Common myeloid progenitor, CD34-positive (primary cell): Measurements from ENCODE around the gene TBC1D2B.
A peak's percentile ranks its signal among the peaks of the same experiment; 100 is the strongest.

ENCODE experiments used
- CTCF ChIA-PET: fragments of 350-600 bp; sonication (Branson Sonifier 250); formaldehyde crosslinking; loops from one replicate; lab custom pipeline; 2021; ENCODE audit warnings: antibody characterized with exemption; lab: Charles Lee
- POLR2A ChIA-PET: fragments of 350-600 bp; sonication (Branson Sonifier 250); formaldehyde crosslinking; loops from one replicate; lab custom pipeline; 2021; ENCODE audit warnings: antibody characterized with exemption; lab: Charles Lee
- DNase-seq, 3 donors: peaks; one replicate each; pipeline versions ENCODE4 v3.0.0 to v3.0.0-alpha.2; 2013
- H3K27ac ChIP-seq, 2 experiments: 1 replicate in 1 of 2; 2 replicates in 1 of 2; pipeline ENCODE4 v1.7.0; 2013; ENCODE audit warnings: inconsistent platforms in 2 of 2, low read length in 2 of 2, mild to moderate bottlenecking in 2 of 2, low read depth in 1 of 2, moderate library complexity in 1 of 2; ENCODE audit not compliant: severe bottlenecking in 2 of 2, insufficient read depth in 1 of 2, poor library complexity in 1 of 2
- H3K27me3 ChIP-seq, 5 experiments: replicated peaks in 2 of 5; 1 replicate in 3 of 5; 2 replicates in 2 of 5; pipeline versions ENCODE4 v1.6.1 to v1.7.0; 2013; ENCODE audit warnings: low read length in 4 of 5, mild to moderate bottlenecking in 2 of 5, moderate library complexity in 2 of 5, inconsistent platforms in 1 of 5; ENCODE audit not compliant: insufficient read depth in 5 of 5, control insufficient read depth in 4 of 5
- H3K36me3 ChIP-seq, 4 experiments: 1 replicate in 2 of 4; 2 replicates in 2 of 4; pipeline versions ENCODE4 v1.6.1 to v1.7.0; 2013; ENCODE audit warnings: low read length in 3 of 4, control low read depth in 1 of 4, mild to moderate bottlenecking in 1 of 4; ENCODE audit not compliant: control insufficient read depth in 4 of 4, insufficient read depth in 4 of 4
- H3K4me1 ChIP-seq, 4 experiments: 1 replicate in 3 of 4; 2 replicates in 1 of 4; pipeline versions ENCODE4 v1.6.1 to v1.7.1; 2013; ENCODE audit warnings: low read length in 3 of 4, mild to moderate bottlenecking in 3 of 4, control low read depth in 1 of 4, inconsistent platforms in 1 of 4, moderate library complexity in 1 of 4; ENCODE audit not compliant: control insufficient read depth in 4 of 4, insufficient read depth in 4 of 4; ENCODE audit errors: control extremely low read depth in 1 of 4
- H3K4me3 ChIP-seq, 7 experiments: 1 replicate in 4 of 7; 2 replicates in 3 of 7; pipeline versions ENCODE4 v1.5.1 to v1.7.0; 2013; ENCODE audit warnings: mild to moderate bottlenecking in 7 of 7, low read length in 6 of 7, moderate library complexity in 6 of 7, inconsistent platforms in 2 of 7, low read depth in 2 of 7, control low read depth in 1 of 7; ENCODE audit not compliant: insufficient read depth in 4 of 7, control insufficient read depth in 1 of 7; ENCODE audit errors: extremely low read depth in 1 of 7
- H3K9me3 ChIP-seq, 5 experiments: 1 replicate in 4 of 5; 2 replicates in 1 of 5; pipeline versions ENCODE4 v1.6.1 to v1.7.1; 2013; ENCODE audit warnings: low read length in 4 of 5, mild to moderate bottlenecking in 2 of 5, inconsistent platforms in 1 of 5, low read depth in 1 of 5, moderate library complexity in 1 of 5; ENCODE audit not compliant: control insufficient read depth in 4 of 5, insufficient read depth in 2 of 5; ENCODE audit errors: control extremely low read depth in 1 of 5
- WGBS: methylation state at CpG from one replicate; pipeline ENCODE4 v1.1.5; 2013; ENCODE audit not compliant: insufficient coverage; 5-methylcytosine and 5-hydroxymethylcytosine counted together

TBC1D2B gene

GRCh38 chr15:78050826-78051225 is 26.7 kb downstream of the TBC1D2B start:
- ChIA-PET CTCF (interaction anchor here (0.9 to 6.1 kb wide), 10 partner anchors 9 to 144 kb away, joined by 3 to 62 read pairs (median 6); no protein-coding TSS in a partner anchor), POLR2A (interaction anchor here (1.0 to 2.1 kb wide), 2 partner anchors 8 to 32 kb away, joined by 3 to 4 read pairs; no protein-coding TSS in a partner anchor)
- Histone ChIP-seq H3K27me3 (no peaks in the 10 kb centered on the region), H3K36me3 (peaks cover 2 to 39% (median 5%) of the 10 kb centered on the region in 4 experiments), H3K4me3 (peak overlapping the region in 3 of 7 experiments; percentile 9 to 38 (median 33)), H3K4me1 (peaks cover 56 to 99% (median 88%) of the 10 kb centered on the region in 4 experiments), H3K9me3 (no peaks in the 10 kb centered on the region), H3K27ac (peak overlapping the region; percentile 38 to 52)
- WGBS = 92% methylated on average over 1 of the region's 1 CpG
- DNase-seq = peak in 2 of 3 donors; percentile 46 to 61

GRCh38 chr15:78050441-78050809 is 27.1 kb downstream of the TBC1D2B start:
- CTCF ChIA-PET = interaction anchor here (0.9 to 6.1 kb wide), 12 partner anchors 9 to 145 kb away, joined by 3 to 62 read pairs (median 4); no protein-coding TSS in a partner anchor
- no CpG with 5 or more reads among the region's 1 CpG for WGBS
- Histone ChIP-seq H3K9me3 (no peaks in the 10 kb centered on the region), H3K36me3 (peaks cover 2 to 39% (median 5%) of the 10 kb centered on the region in 4 experiments), H3K4me1 (peaks cover 53 to 98% (median 86%) of the 10 kb centered on the region in 4 experiments), H3K27ac (peak overlapping the region; percentile 3 to 52), H3K4me3 (peak overlapping the region in 4 of 7 experiments; percentile 9 to 52 (median 40)), H3K27me3 (no peaks in the 10 kb centered on the region)
- DNase-seq = no peak
- POLR2A ChIA-PET = interaction anchor here (1.0 to 2.1 kb wide), 2 partner anchors 9 to 31 kb away, joined by 3 to 4 read pairs; no protein-coding TSS in a partner anchor

- 7% methylated on average over 6 of the region's 7 CpGs for WGBS
- Histone ChIP-seq H3K27ac (peak overlapping the region; percentile 3 to 52), H3K9me3 (no peaks in the 10 kb centered on the region), H3K4me1 (peaks cover 57 to 98% (median 84%) of the 10 kb centered on the region in 4 experiments), H3K27me3 (no peaks in the 10 kb centered on the region), H3K36me3 (peaks cover 2 to 36% (median 5%) of the 10 kb centered on the region in 4 experiments), H3K4me3 (peak overlapping the region in 5 of 7 experiments; percentile 5 to 52 (median 9))
- DNase-seq = peak in 2 of 3 donors; percentile 78 to 87
- ChIA-PET CTCF (interaction anchor here (0.8 to 6.1 kb wide), 12 partner anchors 8 to 145 kb away, joined by 3 to 62 read pairs (median 4); no protein-coding TSS in a partner anchor), POLR2A (interaction anchor here (0.6 to 2.1 kb wide), 2 partner anchors 9 to 30 kb away, joined by 4 to 5 read pairs; no protein-coding TSS in a partner anchor)
Measured at GRCh38 chr15:78049691-78050440, 27.6 kb downstream of the TBC1D2B start.

GRCh38 chr15:78048628-78048920 is 28.9 kb downstream of the TBC1D2B start:
- WGBS = 87% methylated on average over 4 of the region's 5 CpGs
- ChIA-PET POLR2A (no interaction called here), CTCF (interaction anchor here (0.7 to 6.1 kb wide), 8 partner anchors 11 to 23 kb away, joined by 3 to 62 read pairs (median 4); no protein-coding TSS in a partner anchor)
- Histone ChIP-seq H3K27ac (peak overlapping the region in 1 of 2 experiments; percentile 55), H3K27me3 (no peaks in the 10 kb centered on the region), H3K4me3 (peak overlapping the region in 1 of 7 experiments; percentile 46), H3K4me1 (peaks cover 57 to 96% (median 86%) of the 10 kb centered on the region in 4 experiments), H3K9me3 (no peaks in the 10 kb centered on the region), H3K36me3 (peaks cover 5 to 43% (median 9%) of the 10 kb centered on the region in 4 experiments)
- no peak for DNase-seq

GRCh38 chr15:78047761-78048627 is 29.5 kb downstream of the TBC1D2B start:
- H3K9me3 ChIP-seq = no peaks in the 10 kb centered on the region

GRCh38 chr15:78046796-78047341 is 30.6 kb downstream of the TBC1D2B start:
- Histone ChIP-seq H3K27me3 (no peaks in the 10 kb centered on the region), H3K4me1 (peaks cover 44 to 93% (median 77%) of the 10 kb centered on the region in 4 experiments), H3K4me3 (peak overlapping the region in 2 of 7 experiments; percentile 36 to 66), H3K9me3 (no peaks in the 10 kb centered on the region), H3K36me3 (peaks cover 6 to 41% (median 14%) of the 10 kb centered on the region in 4 experiments), H3K27ac (peak overlapping the region; percentile 13 to 55)
- CTCF ChIA-PET = interaction anchor here (0.8 to 3.9 kb wide), 5 partner anchors 11 to 147 kb away, joined by 3 to 22 read pairs (median 3); no protein-coding TSS in a partner anchor
- WGBS = 70% methylated on average over 4 of the region's 5 CpGs
- POLR2A ChIA-PET = no interaction called here
- no peak for DNase-seq

More at GRCh38 chr15:78047761-78048627, 29.5 kb downstream of the TBC1D2B start:
- H3K36me3 ChIP-seq = peaks cover 3 to 41% (median 7%) of the 10 kb centered on the region in 4 experiments
- WGBS = 26% methylated on average over 6 of the region's 8 CpGs
- ChIA-PET POLR2A (interaction anchor here (1.1 kb wide), 1 partner anchor 29 kb away, joined by 3 read pairs; no protein-coding TSS in a partner anchor), CTCF (interaction anchor here (0.7 to 3.9 kb wide), 11 partner anchors 11 to 146 kb away, joined by 3 to 22 read pairs (median 3); no protein-coding TSS in a partner anchor)
- peaks cover 53 to 94% (median 85%) of the 10 kb centered on the region in 4 experiments for H3K4me1 ChIP-seq
- peak overlapping the region; percentile 22 to 55 for H3K27ac ChIP-seq
- peak in 2 of 3 donors; percentile 72 to 75 for DNase-seq
- H3K27me3 ChIP-seq = no peaks in the 10 kb centered on the region
- H3K4me3 ChIP-seq = peak overlapping the region in 3 of 7 experiments; percentile 46 to 66 (median 50)
